LNCaP clone FGC (cell line): ENCODE measurements around the gene DCDC1.

Experiments used
- DNase-seq: peaks from one replicate; pipeline ENCODE4 v3.0.0-alpha.2; 2011; ENCODE audit warnings: low read depth
- H3K4me3 ChIP-seq: 2 replicates; pipeline ENCODE4 v1.5.1; 2011; ENCODE audit warnings: mild to moderate bottlenecking, low read depth, low read length, control low read depth
- CTCF ChIP-seq: IDR thresholded peaks from 2 replicates; pipeline ENCODE4 v1.5.1; 2012; ENCODE audit warnings: mild to moderate bottlenecking; ENCODE audit not compliant: control insufficient read depth, insufficient read depth; ENCODE audit errors: extremely low read depth

Gene DCDC1

GRCh38 chr11:30921811-30922210 is 447.7 kb downstream of the DCDC1 start:
- DNase-seq: no peak
- TF ChIP-seq CTCF: no peak
- no peak overlapping the region for H3K4me3 ChIP-seq

GRCh38 chr11:30919389-30920152 is 450.0 kb downstream of the DCDC1 start:
- no peak overlapping the region for H3K4me3 ChIP-seq
- TF ChIP-seq CTCF: no peak
- DNase-seq: no peak

GRCh38 chr11:30917859-30918478 is 451.6 kb downstream of the DCDC1 start:
- H3K4me3 ChIP-seq: no peak overlapping the region
- peak; percentile 2 for DNase-seq
- peak; percentile 70 for TF ChIP-seq CTCF

GRCh38 chr11:30917266-30917665 is 452.3 kb downstream of the DCDC1 start:
- no peak for TF ChIP-seq CTCF
- DNase-seq: no peak
- H3K4me3 ChIP-seq: no peak overlapping the region

- no peak overlapping the region for H3K4me3 ChIP-seq
- TF ChIP-seq CTCF: no peak
- DNase-seq: no peak
Observed at GRCh38 chr11:30916764-30917163, 452.8 kb downstream of the DCDC1 start.

- H3K4me3 ChIP-seq: no peak overlapping the region
- peak; percentile 10 for DNase-seq
- peak; percentile 81 for TF ChIP-seq CTCF
Observed at GRCh38 chr11:30914143-30914762, 455.3 kb downstream of the DCDC1 start.
